Uterus (tissue), 2 donors: Measurements from ENCODE around the gene RNASET2.

ENCODE experiments used
- POLR2A ChIP-seq, 2 donors: fragments of 450-650 bp; IDR thresholded peaks; one replicate each; pipeline ENCODE4 v1.6.1; 2016; ENCODE audit warnings: antibody characterized with exemption in 2 of 2, mild to moderate bottlenecking in 1 of 2, moderate library complexity in 1 of 2
- TF ChIP-seq, protein P1 (sequence below), 4 experiments: fragments of 200-600 bp in 2 of 4; fragments of 450-650 bp in 2 of 4; sonication (generic) in 2 of 4; IDR thresholded peaks; one replicate each; pipeline ENCODE4 v1.5.1; 2016 to 2019; ENCODE audit warnings: antibody characterized with exemption in 4 of 4, mild to moderate bottlenecking in 2 of 4, moderate library complexity in 1 of 4

DNA sequence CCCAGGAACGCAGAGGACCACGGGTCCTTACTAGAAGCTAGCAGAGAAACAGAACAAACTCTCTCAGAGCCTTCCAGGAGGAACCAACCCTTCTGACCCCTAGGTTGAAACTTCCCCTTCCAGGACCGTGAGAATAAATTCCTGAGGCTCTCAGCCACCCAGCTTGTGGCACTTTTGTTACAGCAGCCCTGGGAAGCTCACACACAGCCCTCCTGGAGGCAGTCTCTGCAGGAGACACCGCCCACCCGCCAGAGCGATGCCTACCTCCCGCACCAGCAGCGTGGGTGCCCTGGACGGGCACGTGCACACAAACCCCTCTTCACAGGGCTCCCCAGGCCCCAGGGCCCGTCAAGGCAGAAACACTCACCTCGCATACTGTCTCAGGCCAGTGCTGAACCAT, 4.2 kb downstream of the RNASET2 start:
- TF ChIP-seq, protein P1, sequence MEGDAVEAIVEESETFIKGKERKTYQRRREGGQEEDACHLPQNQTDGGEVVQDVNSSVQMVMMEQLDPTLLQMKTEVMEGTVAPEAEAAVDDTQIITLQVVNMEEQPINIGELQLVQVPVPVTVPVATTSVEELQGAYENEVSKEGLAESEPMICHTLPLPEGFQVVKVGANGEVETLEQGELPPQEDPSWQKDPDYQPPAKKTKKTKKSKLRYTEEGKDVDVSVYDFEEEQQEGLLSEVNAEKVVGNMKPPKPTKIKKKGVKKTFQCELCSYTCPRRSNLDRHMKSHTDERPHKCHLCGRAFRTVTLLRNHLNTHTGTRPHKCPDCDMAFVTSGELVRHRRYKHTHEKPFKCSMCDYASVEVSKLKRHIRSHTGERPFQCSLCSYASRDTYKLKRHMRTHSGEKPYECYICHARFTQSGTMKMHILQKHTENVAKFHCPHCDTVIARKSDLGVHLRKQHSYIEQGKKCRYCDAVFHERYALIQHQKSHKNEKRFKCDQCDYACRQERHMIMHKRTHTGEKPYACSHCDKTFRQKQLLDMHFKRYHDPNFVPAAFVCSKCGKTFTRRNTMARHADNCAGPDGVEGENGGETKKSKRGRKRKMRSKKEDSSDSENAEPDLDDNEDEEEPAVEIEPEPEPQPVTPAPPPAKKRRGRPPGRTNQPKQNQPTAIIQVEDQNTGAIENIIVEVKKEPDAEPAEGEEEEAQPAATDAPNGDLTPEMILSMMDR (IDR thresholded peaks at IDR 0.05), result no peak
- no peak for TF ChIP-seq POLR2A (IDR thresholded peaks at IDR 0.05)
